ENCODE results near the gene TRIM22. TPM values are rescaled to one million over a fixed set of nuclear protein-coding genes. Genes with fewer than 3 reads are reported as not detected.

The TRIM22 gene
- total RNA-seq = 100 to 1,000 TPM; 304 to 339 (median 334) TPM
- total RNA-seq (2013) = 380 TPM

DNA sequence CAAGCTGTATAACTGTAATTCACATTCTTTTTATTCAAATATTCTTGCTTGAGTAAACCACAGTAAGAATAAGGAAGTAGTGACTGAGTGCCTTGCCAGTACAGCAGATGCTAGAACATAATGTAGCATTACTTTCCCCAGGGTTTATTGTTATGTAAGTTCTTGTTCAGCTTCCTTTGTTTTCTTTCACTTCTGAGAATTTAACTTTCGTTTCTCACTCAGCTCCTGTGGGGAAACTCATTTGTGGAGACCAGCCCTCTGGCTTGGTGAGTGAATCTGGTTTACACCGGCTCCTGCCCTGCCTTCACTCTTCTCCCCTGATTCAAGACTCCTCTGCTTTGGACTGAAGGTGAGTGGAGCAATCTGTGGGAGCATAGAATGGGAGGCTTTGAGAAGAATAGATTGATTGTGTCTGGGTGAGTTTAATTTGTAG, at the start of gene TRIM22:
Gene TRIM22 (plus strand): TSS at position 240 of the 433 bp plus-strand sequence. CDS start 6,443 bp downstream, outside the sequence.
- DNase-seq (peak; percentile 43 to 79), ATAC-seq (peak; percentile 63 to 80 (median 65))
- Histone ChIP-seq H3K4me3 (ENCODE audit: low read length) (peak within 1 kb of the TSS; percentile 79), H3K9me3 (ENCODE audit: control insufficient read depth, insufficient read depth, low read length) (no peaks in the 10 kb centered on the region), H3K27ac (ENCODE audit: low read length) (peak within 1 kb of the TSS; percentile 92), H3K4me1 (ENCODE audit: control insufficient read depth, insufficient read depth, low read length) (peaks cover 28% of the 10 kb centered on the region), H3K36me3 (ENCODE audit: control insufficient read depth, insufficient read depth, low read length) (peaks cover 6% of the 10 kb centered on the region), H3K27me3 (ENCODE audit: control insufficient read depth, insufficient read depth, low read length) (no peaks in the 10 kb centered on the region)
- TF ChIP-seq CTCF (IDR thresholded peaks at IDR 0.05) = no peak
- peak within 1 kb of the TSS; percentile 97 for H3K4me3 Mint-ChIP-seq
- H3K27me3 Mint-ChIP-seq (ENCODE audit: low read depth in 2 of 2) = no peaks in the 10 kb centered on the region
- intact Hi-C loops (cut with micrococcal nuclease) = loop anchor here (5.0 to 10.0 kb wide), 3 partner anchors 545 to 1085 kb away; partner anchors contain the start of genes ARFIP2, CNGA4, FHIP1B and TIMM10B
- peak within 1 kb of the TSS; percentile 96 to 97 for H3K27ac Mint-ChIP-seq
- H3K36me3 Mint-ChIP-seq = no peaks in the 10 kb centered on the region
- no peaks in the 10 kb centered on the region for H3K9me3 Mint-ChIP-seq
- 0% methylated on average over 2 of the region's 2 CpGs for WGBS (ENCODE audit: insufficient coverage)
- peaks cover 48 to 63% of the 10 kb centered on the region in 2 donors for H3K4me1 Mint-ChIP-seq

DNA sequence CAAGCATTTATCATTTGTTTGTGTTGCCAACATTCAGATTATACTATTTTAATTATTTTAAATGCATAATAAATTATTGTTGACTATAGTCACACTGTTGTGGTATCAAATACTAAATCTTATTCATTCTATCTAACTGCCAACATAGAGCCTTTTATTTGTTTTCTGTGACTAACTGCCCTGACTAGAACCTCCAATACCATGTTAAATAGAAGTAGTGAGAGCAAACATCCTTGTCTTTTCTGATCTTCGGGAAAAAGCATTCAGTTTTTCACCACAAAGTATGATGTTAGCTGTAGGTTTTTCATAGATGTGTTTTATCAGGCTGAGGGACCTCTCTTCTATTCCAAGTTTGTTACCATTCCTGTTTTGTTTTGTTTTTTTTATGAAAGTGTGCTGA, 49.6 kb upstream of the TRIM22 start:
- Histone ChIP-seq H3K27me3 (ENCODE audit: control insufficient read depth, insufficient read depth, low read length) (no peaks in the 10 kb centered on the region), H3K4me1 (ENCODE audit: control insufficient read depth, insufficient read depth, low read length) (no peaks in the 10 kb centered on the region), H3K36me3 (ENCODE audit: control insufficient read depth, insufficient read depth, low read length) (peaks cover 56% of the 10 kb centered on the region), H3K27ac (ENCODE audit: low read length) (no peak overlapping the region), H3K9me3 (ENCODE audit: control insufficient read depth, insufficient read depth, low read length) (no peaks in the 10 kb centered on the region), H3K4me3 (ENCODE audit: low read length) (no peak overlapping the region)
- no peaks in the 10 kb centered on the region for H3K9me3 Mint-ChIP-seq
- no peaks in the 10 kb centered on the region for H3K27me3 Mint-ChIP-seq (ENCODE audit: low read depth in 2 of 2)
- WGBS (ENCODE audit: insufficient coverage) = no CpG with 5 or more reads among the region's 1 CpG
- intact Hi-C loops (cut with micrococcal nuclease) = no loop called here
- no peak overlapping the region for H3K27ac Mint-ChIP-seq
- H3K36me3 Mint-ChIP-seq = peaks cover 38% of the 10 kb centered on the region
- DNase-seq (no peak), ATAC-seq (no peak)
- TF ChIP-seq CTCF (IDR thresholded peaks at IDR 0.05) = no peak
- H3K4me3 Mint-ChIP-seq = no peak overlapping the region
- H3K4me1 Mint-ChIP-seq = peaks cover 5 to 13% of the 10 kb centered on the region in 2 donors

- TF ChIP-seq CTCF (IDR thresholded peaks at IDR 0.05) = no peak
- no peaks in the 10 kb centered on the region for H3K9me3 Mint-ChIP-seq
- H3K9me3 ChIP-seq (ENCODE audit: control insufficient read depth, insufficient read depth, low read length) = no peaks in the 10 kb centered on the region
- no peaks in the 10 kb centered on the region for H3K27me3 ChIP-seq (ENCODE audit: control insufficient read depth, insufficient read depth, low read length)
- DNase-seq (no peak), ATAC-seq (no peak)
- no peak overlapping the region for H3K27ac Mint-ChIP-seq
- intact Hi-C loops (cut with micrococcal nuclease) = no loop called here
- H3K27me3 Mint-ChIP-seq (ENCODE audit: low read depth in 2 of 2) = no peaks in the 10 kb centered on the region
- no peak overlapping the region for H3K27ac ChIP-seq (ENCODE audit: low read length)
- H3K4me3 Mint-ChIP-seq = no peak overlapping the region
- no peaks in the 10 kb centered on the region for H3K4me1 ChIP-seq (ENCODE audit: control insufficient read depth, insufficient read depth, low read length)
- peaks cover 22% of the 10 kb centered on the region for H3K36me3 Mint-ChIP-seq
- H3K4me1 Mint-ChIP-seq = peaks cover 5% of the 10 kb centered on the region in 2 donors
- no peak overlapping the region for H3K4me3 ChIP-seq (ENCODE audit: low read length)
- peaks cover 29% of the 10 kb centered on the region for H3K36me3 ChIP-seq (ENCODE audit: control insufficient read depth, insufficient read depth, low read length)
These were observed 46.0 kb upstream of the TRIM22 start for GRCh38 chr11:5643585-5643984.

DNA sequence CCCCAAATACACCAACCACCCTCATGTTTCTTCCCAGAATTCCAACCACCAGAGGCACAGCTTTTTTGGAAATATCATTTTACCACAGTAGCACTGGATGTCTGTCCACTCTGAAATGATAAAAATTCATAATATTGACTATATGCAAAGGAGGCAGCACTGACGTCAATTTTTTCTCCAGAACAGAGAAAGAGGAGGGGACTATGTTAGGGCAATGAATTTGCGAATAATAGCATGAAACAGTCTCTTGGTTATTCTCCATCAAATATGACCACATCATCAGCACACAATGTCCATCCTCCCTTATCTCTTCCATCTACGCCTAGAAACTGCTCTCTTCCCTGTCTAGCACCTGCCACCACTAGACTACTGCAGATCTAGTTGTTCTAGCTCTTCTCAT, 43.5 kb upstream of the TRIM22 start:
- Mint-ChIP-seq H3K4me3 (no peak overlapping the region), H3K36me3 (peaks cover 16% of the 10 kb centered on the region), H3K4me1 (peaks cover 5% of the 10 kb centered on the region in 2 donors), H3K27ac (no peak overlapping the region), H3K9me3 (no peaks in the 10 kb centered on the region), H3K27me3 (ENCODE audit: low read depth in 2 of 2) (no peaks in the 10 kb centered on the region)
- Histone ChIP-seq H3K9me3 (ENCODE audit: control insufficient read depth, insufficient read depth, low read length) (no peaks in the 10 kb centered on the region), H3K4me3 (ENCODE audit: low read length) (no peak overlapping the region), H3K36me3 (ENCODE audit: control insufficient read depth, insufficient read depth, low read length) (peaks cover 23% of the 10 kb centered on the region), H3K4me1 (ENCODE audit: control insufficient read depth, insufficient read depth, low read length) (no peaks in the 10 kb centered on the region), H3K27ac (ENCODE audit: low read length) (no peak overlapping the region), H3K27me3 (ENCODE audit: control insufficient read depth, insufficient read depth, low read length) (no peaks in the 10 kb centered on the region)
- ATAC-seq (no peak), DNase-seq (no peak)
- WGBS (ENCODE audit: insufficient coverage) = 96% methylated on average over 2 of the region's 3 CpGs
- no peak for TF ChIP-seq CTCF (IDR thresholded peaks at IDR 0.05)
- intact Hi-C loops (cut with micrococcal nuclease) = no loop called here
